GM12872 (cell line): ENCODE measurements around the gene IGFBP2.

Source experiments
- TF ChIP-seq, protein P1 (sequence below): IDR thresholded peaks from 3 replicates; pipeline ENCODE4 v1.5.1; 2011; ENCODE audit warnings: low read depth, mild to moderate bottlenecking, low read length, moderate library complexity; ENCODE audit not compliant: insufficient read depth

The IGFBP2 gene

DNA sequence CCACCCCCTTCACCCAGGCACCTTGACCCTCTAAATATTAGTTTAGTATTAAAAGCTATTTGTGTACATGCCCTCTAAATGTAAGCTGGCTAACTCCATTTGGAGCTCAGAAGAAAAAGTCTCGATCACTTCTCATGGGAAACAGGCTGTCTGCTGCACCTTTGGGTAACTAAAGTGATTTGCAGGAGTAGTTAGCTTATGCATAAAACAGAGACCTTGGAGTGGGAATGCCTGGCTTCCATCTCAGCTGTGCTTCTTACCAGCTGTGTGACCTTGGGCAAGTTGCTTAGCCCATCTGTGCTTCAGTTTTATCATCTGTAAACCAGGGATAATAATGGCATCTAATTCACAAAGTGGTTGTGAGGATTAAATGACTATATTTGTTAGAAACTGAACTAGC, 29.9 kb downstream of the IGFBP2 start:
- TF ChIP-seq, protein P1, sequence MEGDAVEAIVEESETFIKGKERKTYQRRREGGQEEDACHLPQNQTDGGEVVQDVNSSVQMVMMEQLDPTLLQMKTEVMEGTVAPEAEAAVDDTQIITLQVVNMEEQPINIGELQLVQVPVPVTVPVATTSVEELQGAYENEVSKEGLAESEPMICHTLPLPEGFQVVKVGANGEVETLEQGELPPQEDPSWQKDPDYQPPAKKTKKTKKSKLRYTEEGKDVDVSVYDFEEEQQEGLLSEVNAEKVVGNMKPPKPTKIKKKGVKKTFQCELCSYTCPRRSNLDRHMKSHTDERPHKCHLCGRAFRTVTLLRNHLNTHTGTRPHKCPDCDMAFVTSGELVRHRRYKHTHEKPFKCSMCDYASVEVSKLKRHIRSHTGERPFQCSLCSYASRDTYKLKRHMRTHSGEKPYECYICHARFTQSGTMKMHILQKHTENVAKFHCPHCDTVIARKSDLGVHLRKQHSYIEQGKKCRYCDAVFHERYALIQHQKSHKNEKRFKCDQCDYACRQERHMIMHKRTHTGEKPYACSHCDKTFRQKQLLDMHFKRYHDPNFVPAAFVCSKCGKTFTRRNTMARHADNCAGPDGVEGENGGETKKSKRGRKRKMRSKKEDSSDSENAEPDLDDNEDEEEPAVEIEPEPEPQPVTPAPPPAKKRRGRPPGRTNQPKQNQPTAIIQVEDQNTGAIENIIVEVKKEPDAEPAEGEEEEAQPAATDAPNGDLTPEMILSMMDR = no peak

DNA sequence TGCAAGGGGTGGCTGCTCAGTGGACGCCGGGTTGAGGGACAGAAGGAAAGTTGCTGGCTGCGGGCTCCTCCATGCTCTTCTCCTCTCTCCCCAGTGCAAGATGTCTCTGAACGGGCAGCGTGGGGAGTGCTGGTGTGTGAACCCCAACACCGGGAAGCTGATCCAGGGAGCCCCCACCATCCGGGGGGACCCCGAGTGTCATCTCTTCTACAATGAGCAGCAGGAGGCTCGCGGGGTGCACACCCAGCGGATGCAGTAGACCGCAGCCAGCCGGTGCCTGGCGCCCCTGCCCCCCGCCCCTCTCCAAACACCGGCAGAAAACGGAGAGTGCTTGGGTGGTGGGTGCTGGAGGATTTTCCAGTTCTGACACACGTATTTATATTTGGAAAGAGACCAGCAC, 30.6 kb downstream of the IGFBP2 start:
- TF ChIP-seq, protein P1 = no peak

DNA sequence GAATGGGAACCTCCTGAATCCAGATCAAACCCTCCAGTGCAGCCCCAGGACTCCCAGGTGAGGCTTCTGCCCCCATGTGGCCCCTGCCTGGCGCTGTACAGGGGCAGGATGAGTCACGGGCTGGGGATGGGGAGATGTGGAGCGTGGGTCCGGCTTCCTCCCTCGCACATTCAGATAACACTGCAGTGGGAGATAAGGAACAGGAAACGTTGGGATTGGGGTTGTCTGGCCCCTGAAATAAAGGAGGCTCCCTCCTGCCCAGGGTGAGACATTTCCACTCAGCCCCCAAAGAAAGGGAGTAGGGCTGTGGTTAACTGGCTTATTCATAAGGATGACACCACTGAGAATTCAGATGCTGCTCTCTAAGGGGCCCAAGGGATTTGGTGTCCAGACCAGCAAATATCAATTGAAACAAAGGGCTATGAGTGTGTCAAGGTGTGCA, 31.4 kb downstream of the IGFBP2 start:
- TF ChIP-seq, protein P1 = no peak

DNA sequence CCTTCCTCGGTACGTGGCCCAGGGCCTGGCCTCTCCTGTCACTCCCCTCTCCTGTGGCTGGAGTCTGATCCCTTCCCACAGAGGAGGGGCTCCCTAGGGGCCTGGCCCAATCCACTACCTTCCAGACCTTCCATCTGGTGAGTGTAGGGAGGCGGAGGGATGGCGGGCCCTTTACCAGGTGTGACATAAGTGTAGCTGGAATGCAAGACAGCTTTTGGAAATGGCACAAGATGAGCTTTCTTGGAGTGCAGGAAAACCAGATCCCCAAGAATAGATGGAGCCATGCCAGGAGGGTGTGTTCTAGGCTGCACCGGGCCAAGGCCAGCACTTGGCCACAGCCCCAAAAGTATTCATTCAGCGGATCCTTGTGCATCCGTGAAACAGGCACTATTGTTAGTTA, 32.0 kb downstream of the IGFBP2 start:
- TF ChIP-seq, protein P1 = no peak

DNA sequence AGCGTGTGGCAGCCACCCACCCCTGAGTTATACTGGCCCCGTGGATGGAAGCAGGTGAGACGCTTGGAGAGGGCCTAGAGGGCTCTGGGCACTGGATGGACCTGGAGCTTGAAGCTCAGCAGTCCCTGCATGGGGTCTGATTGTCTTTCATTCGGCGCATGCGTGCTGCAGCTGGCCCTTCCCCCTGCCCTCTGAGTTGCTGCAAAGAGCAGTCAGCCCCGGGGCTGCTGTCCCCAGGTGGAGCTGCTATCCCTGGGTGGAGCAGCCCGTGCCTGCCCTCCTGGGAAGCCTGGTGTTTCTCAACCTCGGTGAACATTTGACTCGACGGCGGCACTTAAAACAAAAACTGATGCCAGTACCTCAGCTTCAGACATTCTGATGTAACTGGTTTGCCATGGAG, 32.5 kb downstream of the IGFBP2 start:
- TF ChIP-seq, protein P1 = no peak

DNA sequence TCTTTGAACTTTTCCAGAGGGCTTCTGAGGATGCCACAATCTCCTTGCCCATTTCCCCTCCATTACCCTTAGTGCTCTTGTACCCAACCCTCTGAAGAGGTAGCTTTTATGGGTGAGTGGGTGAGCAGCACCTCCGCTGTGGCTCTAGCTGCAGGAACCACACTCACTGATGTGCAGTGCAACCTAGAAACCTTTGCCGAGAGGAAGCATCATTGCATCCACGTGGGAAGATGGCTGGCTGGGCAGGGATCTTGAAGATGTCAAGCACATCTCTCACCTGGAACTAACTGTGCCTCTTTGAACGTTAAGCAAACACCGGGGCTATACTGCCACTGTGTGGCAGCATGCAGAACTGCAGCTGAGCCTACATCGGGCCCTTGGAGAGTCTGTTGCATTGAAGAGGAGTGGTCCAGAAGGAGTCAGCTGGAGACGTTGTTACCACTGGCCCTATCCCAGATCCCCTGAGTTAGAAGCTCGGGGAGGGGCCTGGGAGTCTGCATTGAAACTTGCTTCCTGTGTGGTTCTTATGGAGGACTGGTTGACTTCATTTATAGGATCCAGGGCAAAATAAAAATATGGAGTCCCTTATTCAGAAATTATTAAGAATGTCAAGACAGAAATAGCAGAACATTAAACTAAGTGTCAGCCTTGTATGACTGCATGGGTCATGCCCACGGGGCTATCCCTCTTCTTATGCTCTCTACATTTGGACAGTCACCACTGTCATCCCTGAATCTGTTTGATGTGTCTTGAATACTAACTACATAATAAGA, 33.4 kb downstream of the IGFBP2 start:
- TF ChIP-seq, protein P1 = peak; percentile 99

DNA sequence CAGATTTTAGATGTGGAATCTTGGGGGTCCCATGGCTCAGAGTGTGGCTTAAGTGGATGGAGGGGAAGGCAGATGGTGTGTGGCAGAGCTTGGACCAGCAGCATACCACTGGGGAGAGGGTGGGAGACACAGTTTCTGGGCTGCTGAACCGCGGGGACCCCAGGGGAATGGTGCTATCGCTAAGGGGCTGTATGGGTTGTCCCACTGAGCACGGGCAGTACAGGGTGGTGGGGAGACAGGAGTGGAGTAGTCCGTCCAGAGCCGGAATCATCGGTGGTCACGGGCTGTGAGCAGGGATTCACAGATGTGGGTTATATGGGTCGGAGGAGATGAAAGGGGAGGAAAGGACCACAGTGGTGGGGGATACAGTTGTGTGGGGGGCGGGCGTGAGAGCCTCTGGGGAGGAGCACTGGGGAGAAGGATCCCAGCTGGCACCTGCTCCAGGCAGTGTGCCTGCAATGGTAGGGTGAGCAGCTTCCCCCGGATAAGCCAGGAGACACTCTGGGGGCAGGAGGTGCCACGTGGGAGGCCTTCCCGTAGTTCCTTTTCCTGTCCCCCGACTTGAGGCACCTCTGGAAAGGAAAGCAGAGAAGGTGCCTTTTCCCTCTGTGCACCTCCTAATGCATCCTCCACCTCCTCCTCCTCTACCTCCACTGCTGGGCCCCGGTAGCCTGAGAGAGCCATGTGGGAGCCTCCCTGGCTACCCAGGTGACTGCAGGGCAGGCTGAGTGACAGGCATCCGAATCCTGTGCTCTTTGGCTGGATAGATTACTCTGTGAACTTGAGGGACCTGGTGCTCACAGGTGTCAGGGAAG, 37.3 kb downstream of the IGFBP2 start:
- TF ChIP-seq, protein P1 = no peak
